Epidermal melanocyte (primary cell): ENCODE data around the gene BCAS1.

Source experiments
- DNase-seq: peaks from one replicate; pipeline ENCODE4 v3.0.0; 2011; ENCODE audit warnings: low spot score; ENCODE audit not compliant: insufficient read length

Gene BCAS1

GRCh38 chr20:53911301-53911700 lies 159.1 kb downstream of the BCAS1 start:
- no peak for DNase-seq

- no peak for DNase-seq
Measured at GRCh38 chr20:53910351-53911002, 159.9 kb downstream of the BCAS1 start.

- DNase-seq: no peak
Measured at GRCh38 chr20:53907968-53908751, 162.2 kb downstream of the BCAS1 start.

GRCh38 chr20:53905820-53906191 lies 164.6 kb downstream of the BCAS1 start:
- no peak for DNase-seq

GRCh38 chr20:53905019-53905819 lies 165.2 kb downstream of the BCAS1 start:
- no peak for DNase-seq

- DNase-seq: no peak
Measured at GRCh38 chr20:53904261-53904660, 166.1 kb downstream of the BCAS1 start.

- DNase-seq: no peak
Measured at GRCh38 chr20:53903652-53903987, 166.8 kb downstream of the BCAS1 start.

- DNase-seq: no peak
Measured at GRCh38 chr20:53902968-53903651, 167.3 kb downstream of the BCAS1 start.

- DNase-seq: no peak
Measured at GRCh38 chr20:53901497-53902096, 168.8 kb downstream of the BCAS1 start.

GRCh38 chr20:53901064-53901463 lies 169.3 kb downstream of the BCAS1 start:
- DNase-seq: no peak

- DNase-seq: no peak
Measured at GRCh38 chr20:53900380-53900999, 169.9 kb downstream of the BCAS1 start.

- no peak for DNase-seq
Measured at GRCh38 chr20:53899351-53900167, 170.8 kb downstream of the BCAS1 start.

- no peak for DNase-seq
Measured at GRCh38 chr20:53898556-53898931, 171.8 kb downstream of the BCAS1 start.

GRCh38 chr20:53897884-53898555 lies 172.4 kb downstream of the BCAS1 start:
- DNase-seq: no peak

- no peak for DNase-seq
Measured at GRCh38 chr20:53896647-53897046, 173.7 kb downstream of the BCAS1 start.

GRCh38 chr20:53896041-53896440 lies 174.4 kb downstream of the BCAS1 start:
- no peak for DNase-seq

GRCh38 chr20:53895385-53895755 lies 175.0 kb downstream of the BCAS1 start:
- DNase-seq: no peak

GRCh38 chr20:53894707-53895384 lies 175.5 kb downstream of the BCAS1 start:
- no peak for DNase-seq
